HL-60 (cell line): ENCODE data around the gene AFTPH.

Experiments used
- GABPA ChIP-seq: IDR thresholded peaks from 2 replicates; pipeline ENCODE4 v1.6.1; 2012; ENCODE audit warnings: low read depth
- TF ChIP-seq, protein P1 (sequence below): IDR thresholded peaks from one replicate; pipeline ENCODE4 v1.5.1; 2011; ENCODE audit warnings: low read length, control low read depth, inconsistent platforms; ENCODE audit not compliant: insufficient read depth
- TF ChIP-seq, protein P2 (sequence below): IDR thresholded peaks from 2 replicates; pipeline ENCODE4 v1.6.1; 2012; ENCODE audit warnings: low read depth; ENCODE audit not compliant: insufficient replicate concordance

DNA sequence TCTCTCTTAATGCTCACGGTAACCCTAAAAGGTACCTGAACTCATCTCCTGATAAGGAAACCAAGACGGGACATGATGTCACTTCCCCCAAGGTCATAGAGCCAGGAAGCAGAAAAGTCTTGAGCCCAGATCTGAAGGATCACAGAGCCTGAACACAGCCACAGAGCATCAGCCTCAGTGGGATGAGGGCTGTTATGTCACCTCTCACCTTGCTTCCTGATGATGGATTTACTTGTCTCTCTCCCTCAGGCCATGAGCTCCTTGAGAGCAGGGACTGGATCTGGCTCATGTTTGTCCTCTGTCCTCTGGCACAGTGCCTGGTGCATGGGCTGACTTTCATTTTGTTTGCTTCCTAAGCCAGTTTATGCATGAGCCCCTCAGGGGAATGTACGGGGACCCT, 75.3 kb downstream of the AFTPH start:
- TF ChIP-seq, protein P1, sequence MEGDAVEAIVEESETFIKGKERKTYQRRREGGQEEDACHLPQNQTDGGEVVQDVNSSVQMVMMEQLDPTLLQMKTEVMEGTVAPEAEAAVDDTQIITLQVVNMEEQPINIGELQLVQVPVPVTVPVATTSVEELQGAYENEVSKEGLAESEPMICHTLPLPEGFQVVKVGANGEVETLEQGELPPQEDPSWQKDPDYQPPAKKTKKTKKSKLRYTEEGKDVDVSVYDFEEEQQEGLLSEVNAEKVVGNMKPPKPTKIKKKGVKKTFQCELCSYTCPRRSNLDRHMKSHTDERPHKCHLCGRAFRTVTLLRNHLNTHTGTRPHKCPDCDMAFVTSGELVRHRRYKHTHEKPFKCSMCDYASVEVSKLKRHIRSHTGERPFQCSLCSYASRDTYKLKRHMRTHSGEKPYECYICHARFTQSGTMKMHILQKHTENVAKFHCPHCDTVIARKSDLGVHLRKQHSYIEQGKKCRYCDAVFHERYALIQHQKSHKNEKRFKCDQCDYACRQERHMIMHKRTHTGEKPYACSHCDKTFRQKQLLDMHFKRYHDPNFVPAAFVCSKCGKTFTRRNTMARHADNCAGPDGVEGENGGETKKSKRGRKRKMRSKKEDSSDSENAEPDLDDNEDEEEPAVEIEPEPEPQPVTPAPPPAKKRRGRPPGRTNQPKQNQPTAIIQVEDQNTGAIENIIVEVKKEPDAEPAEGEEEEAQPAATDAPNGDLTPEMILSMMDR, result no peak
- no peak for TF ChIP-seq GABPA
- TF ChIP-seq, protein P2, sequence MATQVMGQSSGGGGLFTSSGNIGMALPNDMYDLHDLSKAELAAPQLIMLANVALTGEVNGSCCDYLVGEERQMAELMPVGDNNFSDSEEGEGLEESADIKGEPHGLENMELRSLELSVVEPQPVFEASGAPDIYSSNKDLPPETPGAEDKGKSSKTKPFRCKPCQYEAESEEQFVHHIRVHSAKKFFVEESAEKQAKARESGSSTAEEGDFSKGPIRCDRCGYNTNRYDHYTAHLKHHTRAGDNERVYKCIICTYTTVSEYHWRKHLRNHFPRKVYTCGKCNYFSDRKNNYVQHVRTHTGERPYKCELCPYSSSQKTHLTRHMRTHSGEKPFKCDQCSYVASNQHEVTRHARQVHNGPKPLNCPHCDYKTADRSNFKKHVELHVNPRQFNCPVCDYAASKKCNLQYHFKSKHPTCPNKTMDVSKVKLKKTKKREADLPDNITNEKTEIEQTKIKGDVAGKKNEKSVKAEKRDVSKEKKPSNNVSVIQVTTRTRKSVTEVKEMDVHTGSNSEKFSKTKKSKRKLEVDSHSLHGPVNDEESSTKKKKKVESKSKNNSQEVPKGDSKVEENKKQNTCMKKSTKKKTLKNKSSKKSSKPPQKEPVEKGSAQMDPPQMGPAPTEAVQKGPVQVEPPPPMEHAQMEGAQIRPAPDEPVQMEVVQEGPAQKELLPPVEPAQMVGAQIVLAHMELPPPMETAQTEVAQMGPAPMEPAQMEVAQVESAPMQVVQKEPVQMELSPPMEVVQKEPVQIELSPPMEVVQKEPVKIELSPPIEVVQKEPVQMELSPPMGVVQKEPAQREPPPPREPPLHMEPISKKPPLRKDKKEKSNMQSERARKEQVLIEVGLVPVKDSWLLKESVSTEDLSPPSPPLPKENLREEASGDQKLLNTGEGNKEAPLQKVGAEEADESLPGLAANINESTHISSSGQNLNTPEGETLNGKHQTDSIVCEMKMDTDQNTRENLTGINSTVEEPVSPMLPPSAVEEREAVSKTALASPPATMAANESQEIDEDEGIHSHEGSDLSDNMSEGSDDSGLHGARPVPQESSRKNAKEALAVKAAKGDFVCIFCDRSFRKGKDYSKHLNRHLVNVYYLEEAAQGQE, result no peak
